IMR-90 (cell line): Measurements from ENCODE around the gene PTPRF. TPM values are rescaled to one million over a fixed set of nuclear protein-coding genes. Genes with fewer than 3 reads are reported as not detected.

Experiments
- ATAC-seq: fragments of 200-7000 bp; cut with Tn5 transposase; 2 replicates; pipeline ENCODE4 v1.9.1; 2020; ENCODE audit warnings: low read depth, mild to moderate bottlenecking, moderate library complexity
- BruUV-seq: library from RNA; stranded (reverse); fragments of 400-500 nt; replicated peaks from 2 replicates; lab custom pipeline; 2021; lab: Mats Ljungman, UMichigan
- CTCF ChIA-PET: fragments of 300-600 bp; formaldehyde crosslinking; extraction: SDS; loops from one replicate; lab custom pipeline; 2021; ENCODE audit warnings: antibody characterized with exemption; lab: Yijun Ruan, JAX
- POLR2A ChIA-PET: fragments of 300-600 bp; sonication (Branson Sonifier 250); formaldehyde crosslinking; loops from one replicate; lab custom pipeline; 2022; ENCODE audit warnings: antibody characterized with exemption; ENCODE audit not compliant: unreplicated experiment; lab: Charles Lee
- DNase-seq: peaks from one replicate; pipeline ENCODE4 v3.0.0; 2013
- H2AFZ ChIP-seq: replicated peaks from 2 replicates; pipeline ENCODE3; 2013; ENCODE audit warnings: low read length, mild to moderate bottlenecking; ENCODE audit not compliant: poor library complexity
- H2AK5ac ChIP-seq: 2 replicates; pipeline ENCODE4 v1.6.1; 2013; ENCODE audit warnings: low read depth, low read length, inconsistent platforms
- H2AK9ac ChIP-seq: replicated peaks from 2 replicates; pipeline ENCODE3; 2013; ENCODE audit warnings: mild to moderate bottlenecking, low read depth, low read length, moderate library complexity; ENCODE audit not compliant: poor library complexity
- H2BK120ac ChIP-seq: 2 replicates; pipeline ENCODE4 v1.6.1; 2013; ENCODE audit warnings: low read depth, low read length, inconsistent platforms
- H2BK15ac ChIP-seq: 3 replicates; pipeline ENCODE4 v1.6.1; 2013; ENCODE audit warnings: low read depth, low read length, inconsistent platforms
- H2BK20ac ChIP-seq: 2 replicates; pipeline ENCODE4 v1.6.1; 2013; ENCODE audit warnings: low read depth, mild to moderate bottlenecking, inconsistent platforms, low read length, moderate library complexity
- H2BK5ac ChIP-seq: 2 replicates; pipeline ENCODE4 v1.6.1; 2013; ENCODE audit warnings: mild to moderate bottlenecking, low read depth, low read length, inconsistent platforms; ENCODE audit not compliant: poor library complexity, severe bottlenecking
- H3K14ac ChIP-seq: replicated peaks from 2 replicates; pipeline ENCODE4 v1.6.1; 2013; ENCODE audit warnings: low read depth, low read length, inconsistent platforms
- H3K18ac ChIP-seq: 2 replicates; pipeline ENCODE4 v1.6.1; 2013; ENCODE audit warnings: low read depth, low read length, control low read depth
- H3K23ac ChIP-seq: 2 replicates; pipeline ENCODE4 v1.6.1; 2013; ENCODE audit warnings: low read depth, low read length, inconsistent platforms
- H3K27ac ChIP-seq: 2 replicates; pipeline ENCODE4 v1.5.1; 2013; ENCODE audit warnings: mild to moderate bottlenecking, control low read depth, low read length; ENCODE audit not compliant: insufficient read depth
- H3K27me3 ChIP-seq: 2 replicates; pipeline ENCODE4 v1.6.1; 2013; ENCODE audit warnings: low read length; ENCODE audit not compliant: control insufficient read depth, insufficient read depth
- H3K36me3 ChIP-seq: 2 replicates; pipeline ENCODE4 v1.6.1; 2013; ENCODE audit warnings: low read length, mixed read lengths; ENCODE audit not compliant: control insufficient read depth, insufficient read depth
- H3K4ac ChIP-seq: 2 replicates; pipeline ENCODE4 v1.6.1; 2013; ENCODE audit warnings: low read depth, low read length, inconsistent platforms
- H3K4me1 ChIP-seq: 2 replicates; pipeline ENCODE4 v1.6.1; 2013; ENCODE audit warnings: low read length, mixed read lengths; ENCODE audit not compliant: control insufficient read depth, insufficient read depth
- H3K4me2 ChIP-seq: 2 replicates; pipeline ENCODE4 v1.6.1; 2013; ENCODE audit warnings: low read depth, mild to moderate bottlenecking, control low read depth, low read length, moderate library complexity
- H3K4me3 ChIP-seq: 2 replicates; pipeline ENCODE4 v1.5.1; 2013; ENCODE audit warnings: low read depth, mild to moderate bottlenecking, control low read depth, low read length, moderate library complexity; ENCODE audit not compliant: insufficient read depth
- H3K56ac ChIP-seq: 2 replicates; pipeline ENCODE4 v1.6.1; 2013; ENCODE audit warnings: low read length, inconsistent platforms; ENCODE audit not compliant: insufficient read depth; ENCODE audit errors: extremely low read depth
- H3K79me1 ChIP-seq, 2 experiments: 2 replicates each; pipeline ENCODE4 v1.6.1; 2013; ENCODE audit warnings: low read length in 2 of 2, inconsistent platforms in 1 of 2, low read depth in 1 of 2
- H3K9ac ChIP-seq: 2 replicates; pipeline ENCODE4 v1.6.1; 2013; ENCODE audit warnings: low read depth, low read length, control low read depth
- H3K9me1 ChIP-seq: 2 replicates; pipeline ENCODE4 v1.6.1; 2013; ENCODE audit warnings: low read length, inconsistent platforms; ENCODE audit not compliant: insufficient read depth
- H3K9me3 ChIP-seq: 2 replicates; pipeline ENCODE4 v1.6.1; 2013; ENCODE audit warnings: low read length; ENCODE audit not compliant: control insufficient read depth, insufficient read depth
- H4K20me1 ChIP-seq: 2 replicates; pipeline ENCODE4 v1.6.1; 2013; ENCODE audit warnings: low read length, inconsistent platforms; ENCODE audit not compliant: insufficient read depth
- H4K5ac ChIP-seq: 2 replicates; pipeline ENCODE4 v1.6.1; 2013; ENCODE audit warnings: mild to moderate bottlenecking, low read depth, low read length, control low read depth
- H4K8ac ChIP-seq, 2 experiments: 2 replicates each; pipeline ENCODE4 v1.6.1; 2013; ENCODE audit warnings: low read depth in 2 of 2, low read length in 2 of 2, control low read depth in 1 of 2, inconsistent platforms in 1 of 2
- H4K91ac ChIP-seq: 2 replicates; pipeline ENCODE4 v1.6.1; 2013; ENCODE audit warnings: low read depth, low read length, inconsistent platforms; ENCODE audit not compliant: insufficient read depth
- NFE2L2 ChIP-seq: fragments of 150-350 bp; IDR thresholded peaks from 2 replicates; pipeline ENCODE4 v1.6.1; 2016; ENCODE audit warnings: low read depth, mild to moderate bottlenecking, low read length
- RAD21 ChIP-seq: IDR thresholded peaks from 2 replicates; pipeline ENCODE4 v1.6.1; 2012; ENCODE audit warnings: low read length, improper control_type of control experiment
- SMC3 ChIP-seq: fragments of 150-350 bp; IDR thresholded peaks from 2 replicates; pipeline ENCODE4 v1.6.1; 2016; ENCODE audit warnings: low read depth, mild to moderate bottlenecking, antibody characterized with exemption, low read length, moderate library complexity
- WGBS, 2 experiments: methylation state at CpG; one replicate each; pipeline versions ENCODE4 v1.1.5 to v1.1.7; 2013; ENCODE audit warnings: missing lambda C conversion rate in 2 of 2; ENCODE audit not compliant: insufficient read length in 1 of 2; ENCODE audit errors: extremely low coverage in 2 of 2; 5-methylcytosine and 5-hydroxymethylcytosine counted together
- dilution Hi-C: fragments of 300-500 bp; cut with HindIII; formaldehyde crosslinking; loops from one replicate; pipeline ENCODE4 v1.14.3; 2018; ENCODE audit warnings: low sequenced_read_pairs; ENCODE audit not compliant: unreplicated experiment
- in situ Hi-C: fragments of 300-500 bp; cut with MboI; formaldehyde crosslinking; loops from 3 replicates; pipeline ENCODE4 v1.14.3; 2019; ENCODE audit warnings: low sequenced_read_pairs, inconsistent platforms, mixed read lengths
- intact Hi-C: fragments of 100-400 bp; cut with micrococcal nuclease; formaldehyde crosslinking; loops from 2 replicates; pipeline ENCODE4 v1.10.0; 2022
- polyA plus RNA-seq, 3 experiments: library from polyadenylated mRNA; depleted of rRNA; stranded (reverse); fragments of >200 nt; gene quantifications; 2 replicates each; pipeline ENCODE4 v1.2.3, GENCODE V29; 2012; ENCODE audit warnings: low replicate concordance in 1 of 3
- total RNA-seq: library from RNA; depleted of rRNA; stranded (reverse); fragments of >200 nt; gene quantifications from 2 replicates; pipeline ENCODE4 v1.2.3, GENCODE V29; 2012
- TF ChIP-seq, protein P1 (sequence below): fragments of 150-350 bp; IDR thresholded peaks from 2 replicates; pipeline ENCODE4 v1.6.1; 2016; ENCODE audit warnings: low read depth, mild to moderate bottlenecking, low read length, moderate library complexity, borderline replicate concordance
- TF ChIP-seq, protein P2 (sequence below): conservative IDR thresholded peaks from 2 replicates; pipeline ENCODE4 v1.5.1; 2012; ENCODE audit warnings: mild to moderate bottlenecking, low read depth, low read length, improper control_type of control experiment

The PTPRF gene
- total and polyA plus RNA-seq, 2 of the 4 experiments (the other 2 are of a cell fraction), result 25.8 to 92.3 TPM

DNA sequence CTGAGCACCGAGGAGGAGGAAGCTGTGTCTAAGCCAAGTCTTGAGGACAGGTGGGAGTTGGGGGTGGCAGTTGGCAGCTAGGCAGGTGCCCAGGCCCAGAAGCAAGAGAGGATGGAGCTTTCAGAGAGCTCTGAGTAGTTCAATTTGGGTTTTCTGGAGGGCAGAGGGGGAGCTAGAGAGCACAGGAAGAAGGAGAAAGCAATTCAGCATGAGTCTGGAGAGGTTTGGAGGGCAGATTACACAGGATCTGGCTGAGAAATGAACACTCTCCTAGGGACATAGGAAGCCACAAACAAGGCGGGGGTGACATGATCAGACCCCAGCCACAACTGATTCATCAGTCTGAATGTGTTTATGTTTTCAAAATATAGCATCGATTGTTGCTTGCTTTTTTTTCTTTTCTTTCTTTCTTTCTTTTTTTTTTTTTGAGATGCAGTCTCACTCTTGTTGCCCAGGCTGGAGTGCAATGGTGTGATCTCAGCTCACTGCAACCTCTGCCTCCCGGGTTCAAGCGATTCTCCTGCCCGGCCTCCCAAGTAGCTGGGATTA lies 23.8 kb downstream of the PTPRF start:
- DNase-seq, result peak; percentile 50
- 80% methylated on average over 1 of the region's 6 CpGs; no CpG with 5 or more reads in 1 of the 2 experiments for WGBS, 2 experiments

More for the DNA sequence above, 23.8 kb downstream of the PTPRF start:
- Histone ChIP-seq H3K4ac (no peak overlapping the region), H3K27ac (no peak overlapping the region), H4K20me1 (peaks cover 35% of the 10 kb centered on the region), H3K9me1 (peaks cover 24% of the 10 kb centered on the region), H3K9me3 (no peaks in the 10 kb centered on the region), H2BK20ac (no peak overlapping the region), H4K91ac (no peak overlapping the region), H3K4me3 (no peak overlapping the region), H4K8ac (no peak overlapping the region), H2BK15ac (no peak overlapping the region), H2AFZ (no peak overlapping the region), H3K56ac (no peak overlapping the region), H3K23ac (no peak overlapping the region), H2AK5ac (no peak overlapping the region), H3K14ac (no peak overlapping the region), H3K4me2 (no peak overlapping the region), H3K9ac (no peak overlapping the region), H2BK120ac (no peak overlapping the region), H3K36me3 (peaks cover 15% of the 10 kb centered on the region; the same call in 1 of the 2 replicates), H2BK5ac (no peak overlapping the region), H3K27me3 (no peaks in the 10 kb centered on the region), H3K79me1 (peaks cover 14 to 59% of the 10 kb centered on the region in 2 experiments), H3K4me1 (peaks cover 12% of the 10 kb centered on the region), H4K5ac (no peak overlapping the region), H2AK9ac (no peak overlapping the region), H3K18ac (no peak overlapping the region)
- no TSS peak for BruUV-seq
- peak; percentile 40 for ATAC-seq
- CTCF ChIA-PET, result interaction anchor here (0.6 to 1.6 kb wide), 3 partner anchors 12 to 379 kb away, joined by 3 to 5 read pairs (median 4); partner anchors contain the start of gene ARTN
- dilution Hi-C loops (no loop called here), intact Hi-C loops (no loop called here), in situ Hi-C loops (no loop called here)
- 0 out of 2 replicates have a peak, but pooled peaks have one; percentile 33 for TF ChIP-seq SMC3
- TF ChIP-seq RAD21, result peak; percentile 34; the same call in 1 of the 2 replicates
- TF ChIP-seq, protein P1, sequence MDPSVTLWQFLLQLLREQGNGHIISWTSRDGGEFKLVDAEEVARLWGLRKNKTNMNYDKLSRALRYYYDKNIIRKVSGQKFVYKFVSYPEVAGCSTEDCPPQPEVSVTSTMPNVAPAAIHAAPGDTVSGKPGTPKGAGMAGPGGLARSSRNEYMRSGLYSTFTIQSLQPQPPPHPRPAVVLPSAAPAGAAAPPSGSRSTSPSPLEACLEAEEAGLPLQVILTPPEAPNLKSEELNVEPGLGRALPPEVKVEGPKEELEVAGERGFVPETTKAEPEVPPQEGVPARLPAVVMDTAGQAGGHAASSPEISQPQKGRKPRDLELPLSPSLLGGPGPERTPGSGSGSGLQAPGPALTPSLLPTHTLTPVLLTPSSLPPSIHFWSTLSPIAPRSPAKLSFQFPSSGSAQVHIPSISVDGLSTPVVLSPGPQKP, result no peak
- TF ChIP-seq, protein P2, sequence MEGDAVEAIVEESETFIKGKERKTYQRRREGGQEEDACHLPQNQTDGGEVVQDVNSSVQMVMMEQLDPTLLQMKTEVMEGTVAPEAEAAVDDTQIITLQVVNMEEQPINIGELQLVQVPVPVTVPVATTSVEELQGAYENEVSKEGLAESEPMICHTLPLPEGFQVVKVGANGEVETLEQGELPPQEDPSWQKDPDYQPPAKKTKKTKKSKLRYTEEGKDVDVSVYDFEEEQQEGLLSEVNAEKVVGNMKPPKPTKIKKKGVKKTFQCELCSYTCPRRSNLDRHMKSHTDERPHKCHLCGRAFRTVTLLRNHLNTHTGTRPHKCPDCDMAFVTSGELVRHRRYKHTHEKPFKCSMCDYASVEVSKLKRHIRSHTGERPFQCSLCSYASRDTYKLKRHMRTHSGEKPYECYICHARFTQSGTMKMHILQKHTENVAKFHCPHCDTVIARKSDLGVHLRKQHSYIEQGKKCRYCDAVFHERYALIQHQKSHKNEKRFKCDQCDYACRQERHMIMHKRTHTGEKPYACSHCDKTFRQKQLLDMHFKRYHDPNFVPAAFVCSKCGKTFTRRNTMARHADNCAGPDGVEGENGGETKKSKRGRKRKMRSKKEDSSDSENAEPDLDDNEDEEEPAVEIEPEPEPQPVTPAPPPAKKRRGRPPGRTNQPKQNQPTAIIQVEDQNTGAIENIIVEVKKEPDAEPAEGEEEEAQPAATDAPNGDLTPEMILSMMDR, result peak; percentile 53
- TF ChIP-seq NFE2L2, result peak; percentile 6; the same call in 1 of the 2 replicates
- POLR2A ChIA-PET, result no interaction called here
